Endodermal cell (in vitro differentiated cells): ENCODE data around the gene HECTD2. TPM values are rescaled to one million over a fixed set of nuclear protein-coding genes. Genes with fewer than 3 reads are reported as not detected.
A peak's percentile ranks its signal among the peaks of the same experiment; 100 is the strongest.

Experiments used
- DNase-seq: peaks from one replicate; pipeline ENCODE4 v3.0.0-alpha.2; 2017
- H3K27ac ChIP-seq: 2 replicates; pipeline ENCODE4 v1.5.1; 2013; ENCODE audit warnings: mild to moderate bottlenecking, low read depth, low read length, moderate library complexity
- H3K27me3 ChIP-seq: 2 replicates; pipeline ENCODE4 v1.6.1; 2013; ENCODE audit warnings: mild to moderate bottlenecking, low read length, moderate library complexity; ENCODE audit not compliant: insufficient read depth, control insufficient read depth, poor library complexity, severe bottlenecking
- H3K36me3 ChIP-seq: 2 replicates; pipeline ENCODE4 v1.7.0; 2013; ENCODE audit warnings: mild to moderate bottlenecking, low read length, moderate library complexity; ENCODE audit not compliant: control insufficient read depth, insufficient read depth
- H3K4me1 ChIP-seq: one replicate; pipeline ENCODE4 v1.7.0; 2013; ENCODE audit warnings: low read length; ENCODE audit not compliant: control insufficient read depth, insufficient read depth
- H3K4me3 ChIP-seq: 2 replicates; pipeline ENCODE4 v1.5.1; 2013; ENCODE audit warnings: mild to moderate bottlenecking, low read length, moderate library complexity
- H3K9ac ChIP-seq: 2 replicates; pipeline ENCODE4 v1.6.1; 2013; ENCODE audit warnings: mild to moderate bottlenecking, low read length, moderate library complexity; ENCODE audit not compliant: poor library complexity, severe bottlenecking; ENCODE audit errors: extremely low read depth
- H3K9me3 ChIP-seq: 2 replicates; pipeline ENCODE4 v1.6.1; 2013; ENCODE audit warnings: mild to moderate bottlenecking, low read length, moderate library complexity; ENCODE audit not compliant: control insufficient read depth
- H3K27ac Mint-ChIP-seq: 2 replicates; pipeline ENCODE4 v1.8.0; 2020; ENCODE audit warnings: mixed read lengths
- H3K27me3 Mint-ChIP-seq: 2 replicates; pipeline ENCODE4 v1.8.0; 2021; ENCODE audit warnings: mild to moderate bottlenecking, mixed read lengths; ENCODE audit not compliant: insufficient read depth
- H3K36me3 Mint-ChIP-seq: 2 replicates; pipeline ENCODE4 v1.8.0; 2020; ENCODE audit warnings: low read depth, mixed read lengths
- H3K4me1 Mint-ChIP-seq: 2 replicates; pipeline ENCODE4 v1.8.0; 2020; ENCODE audit warnings: mixed read lengths
- H3K4me3 Mint-ChIP-seq: 2 replicates; pipeline ENCODE4 v1.8.0; 2020; ENCODE audit warnings: mild to moderate bottlenecking, moderate library complexity, mixed read lengths
- H3K9me3 Mint-ChIP-seq: 2 replicates; pipeline ENCODE4 v1.8.0; 2020; ENCODE audit warnings: mild to moderate bottlenecking, mixed read lengths
- WGBS, 2 experiments: methylation state at CpG; one replicate each; pipeline versions ENCODE4 v1.1.5 to v1.1.7; 2013; ENCODE audit warnings: missing lambda C conversion rate in 2 of 2, mixed read lengths in 1 of 2; ENCODE audit not compliant: insufficient coverage in 1 of 2, insufficient read length in 1 of 2; 5-methylcytosine and 5-hydroxymethylcytosine counted together
- total RNA-seq, 2 donors: library from RNA; stranded (reverse); fragmentation: NEBNext Ultra II Directional in 1 of 2; extraction: Animal tissue kit (Norgen Biotek cat#: 25700) in 1 of 2; gene quantifications; 2 replicates in 1 of 2; 3 replicates in 1 of 2; pipeline ENCODE4 v1.2.1, GENCODE V29; 2021
- TF ChIP-seq, protein P1 (sequence below): fragments of 200-600 bp; sonication (generic); conservative IDR thresholded peaks from 2 replicates; pipeline ENCODE4 v1.5.0; 2021; ENCODE audit warnings: antibody characterized with exemption, mild to moderate bottlenecking

HECTD2 gene
- total RNA-seq, 2 donors from 2014 or later: 8.8 to 13.4 TPM

DNA sequence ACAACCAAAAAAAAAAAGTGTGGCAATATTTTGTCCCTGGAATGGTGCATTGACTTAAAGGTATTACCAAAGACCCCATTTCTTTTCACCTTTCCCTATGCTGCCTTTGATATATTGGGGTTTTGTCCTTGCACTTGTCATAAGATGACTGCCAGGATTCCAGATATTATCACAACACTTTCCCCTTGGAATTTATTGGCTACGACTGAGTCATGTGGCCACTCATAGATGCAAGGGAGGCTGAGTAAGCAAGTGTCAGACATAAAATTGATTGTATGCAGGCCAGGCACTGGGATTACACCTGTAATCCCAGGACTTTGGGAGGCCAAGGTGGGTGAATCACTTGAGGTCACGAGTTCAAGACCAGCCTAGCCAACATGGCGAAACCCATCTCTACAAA is 139.1 kb downstream of the HECTD2 start:
- WGBS, 2 experiments: 87 to 95% methylated on average over 2 to 3 of the region's 3 CpGs
- Mint-ChIP-seq H3K4me1 (no peaks in the 10 kb centered on the region), H3K27me3 (peaks cover 4% of the 10 kb centered on the region), H3K36me3 (no peaks in the 10 kb centered on the region), H3K27ac (no peak overlapping the region), H3K9me3 (no peaks in the 10 kb centered on the region), H3K4me3 (no peak overlapping the region)
- DNase-seq: no peak
- no peak overlapping the region for H3K4me3 ChIP-seq
- H3K9ac ChIP-seq: no peak overlapping the region
- no peak overlapping the region for H3K27ac ChIP-seq
- no peaks in the 10 kb centered on the region for H3K9me3 ChIP-seq
- no peaks in the 10 kb centered on the region for H3K4me1 ChIP-seq
- no peaks in the 10 kb centered on the region for H3K27me3 ChIP-seq
- TF ChIP-seq, protein P1, sequence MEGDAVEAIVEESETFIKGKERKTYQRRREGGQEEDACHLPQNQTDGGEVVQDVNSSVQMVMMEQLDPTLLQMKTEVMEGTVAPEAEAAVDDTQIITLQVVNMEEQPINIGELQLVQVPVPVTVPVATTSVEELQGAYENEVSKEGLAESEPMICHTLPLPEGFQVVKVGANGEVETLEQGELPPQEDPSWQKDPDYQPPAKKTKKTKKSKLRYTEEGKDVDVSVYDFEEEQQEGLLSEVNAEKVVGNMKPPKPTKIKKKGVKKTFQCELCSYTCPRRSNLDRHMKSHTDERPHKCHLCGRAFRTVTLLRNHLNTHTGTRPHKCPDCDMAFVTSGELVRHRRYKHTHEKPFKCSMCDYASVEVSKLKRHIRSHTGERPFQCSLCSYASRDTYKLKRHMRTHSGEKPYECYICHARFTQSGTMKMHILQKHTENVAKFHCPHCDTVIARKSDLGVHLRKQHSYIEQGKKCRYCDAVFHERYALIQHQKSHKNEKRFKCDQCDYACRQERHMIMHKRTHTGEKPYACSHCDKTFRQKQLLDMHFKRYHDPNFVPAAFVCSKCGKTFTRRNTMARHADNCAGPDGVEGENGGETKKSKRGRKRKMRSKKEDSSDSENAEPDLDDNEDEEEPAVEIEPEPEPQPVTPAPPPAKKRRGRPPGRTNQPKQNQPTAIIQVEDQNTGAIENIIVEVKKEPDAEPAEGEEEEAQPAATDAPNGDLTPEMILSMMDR: no peak
- H3K36me3 ChIP-seq: no peaks in the 10 kb centered on the region

DNA sequence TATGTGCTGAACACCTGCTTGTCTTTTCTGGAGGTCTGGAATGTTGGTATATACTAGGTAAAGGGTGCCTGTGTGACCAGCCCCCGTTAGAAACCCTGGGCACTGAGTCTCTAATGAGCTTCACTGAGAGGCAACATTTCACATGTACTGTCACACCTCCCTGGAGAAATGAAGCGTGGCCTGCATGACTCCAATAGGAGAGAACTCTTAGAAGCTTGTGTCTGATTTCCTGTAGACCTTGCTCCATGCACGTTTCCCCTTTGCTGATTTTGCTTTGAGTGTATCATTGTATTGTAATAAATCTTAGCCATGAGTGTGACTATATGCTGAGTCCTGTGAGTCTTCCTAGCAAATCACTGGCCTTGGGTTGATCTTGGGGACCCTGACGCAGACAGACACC is 139.9 kb downstream of the HECTD2 start:
- Mint-ChIP-seq H3K4me1 (no peaks in the 10 kb centered on the region), H3K36me3 (no peaks in the 10 kb centered on the region), H3K4me3 (no peak overlapping the region), H3K27ac (no peak overlapping the region), H3K9me3 (no peaks in the 10 kb centered on the region), H3K27me3 (peaks cover 4% of the 10 kb centered on the region)
- Histone ChIP-seq H3K4me1 (no peaks in the 10 kb centered on the region), H3K27ac (no peak overlapping the region), H3K27me3 (no peaks in the 10 kb centered on the region), H3K4me3 (no peak overlapping the region), H3K9ac (no peak overlapping the region), H3K36me3 (no peaks in the 10 kb centered on the region), H3K9me3 (no peaks in the 10 kb centered on the region)
- WGBS, 2 experiments: 89 to 98% methylated on average over 3 to 4 of the region's 4 CpGs
- TF ChIP-seq, protein P1: no peak
- DNase-seq: no peak

DNA sequence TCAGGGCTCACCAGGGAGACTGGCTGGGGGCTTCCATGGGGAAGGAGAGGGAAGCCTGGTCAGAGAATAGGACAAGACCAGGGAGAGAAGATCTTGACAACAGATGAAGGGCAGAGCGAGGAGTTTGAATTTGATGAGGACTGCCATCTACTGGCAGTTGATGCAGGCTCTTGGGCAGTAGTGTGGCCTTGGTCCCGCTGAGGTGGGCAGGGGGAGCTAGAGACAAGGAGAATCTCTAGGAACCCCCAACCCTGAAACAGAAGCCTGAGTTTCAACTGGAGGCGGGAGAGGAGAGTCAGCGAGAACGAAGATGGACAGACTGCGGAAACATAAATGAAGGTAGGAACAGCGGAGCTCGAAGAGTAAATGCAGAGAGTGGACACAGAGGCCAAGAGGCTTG is 141.7 kb downstream of the HECTD2 start:
- Mint-ChIP-seq H3K36me3 (no peaks in the 10 kb centered on the region), H3K27ac (no peak overlapping the region), H3K27me3 (peaks cover 2% of the 10 kb centered on the region), H3K9me3 (no peaks in the 10 kb centered on the region), H3K4me1 (no peaks in the 10 kb centered on the region), H3K4me3 (no peak overlapping the region)
- Histone ChIP-seq H3K4me1 (no peaks in the 10 kb centered on the region), H3K9ac (no peak overlapping the region), H3K9me3 (no peaks in the 10 kb centered on the region), H3K27me3 (no peaks in the 10 kb centered on the region), H3K27ac (no peak overlapping the region), H3K36me3 (no peaks in the 10 kb centered on the region), H3K4me3 (no peak overlapping the region)
- DNase-seq: peak; percentile 91
- TF ChIP-seq, protein P1: peak; percentile 95
- 54 to 59% methylated on average over 8 of the region's 8 CpGs for WGBS, 2 experiments
